Smooth muscle cell of the brain vasculature (primary cell): ENCODE data around the gene MYOCOS.
"Not testable (repeated sequence)": the region's sequence is repeated elsewhere in the genome, so short reads cannot be mapped to it uniquely, and the experiment has no call there.

Source experiments
- DNase-seq: peaks from one replicate; pipeline ENCODE4 v3.0.0-alpha.2; 2012; ENCODE audit warnings: low read depth, low spot score

MYOCOS gene

DNA sequence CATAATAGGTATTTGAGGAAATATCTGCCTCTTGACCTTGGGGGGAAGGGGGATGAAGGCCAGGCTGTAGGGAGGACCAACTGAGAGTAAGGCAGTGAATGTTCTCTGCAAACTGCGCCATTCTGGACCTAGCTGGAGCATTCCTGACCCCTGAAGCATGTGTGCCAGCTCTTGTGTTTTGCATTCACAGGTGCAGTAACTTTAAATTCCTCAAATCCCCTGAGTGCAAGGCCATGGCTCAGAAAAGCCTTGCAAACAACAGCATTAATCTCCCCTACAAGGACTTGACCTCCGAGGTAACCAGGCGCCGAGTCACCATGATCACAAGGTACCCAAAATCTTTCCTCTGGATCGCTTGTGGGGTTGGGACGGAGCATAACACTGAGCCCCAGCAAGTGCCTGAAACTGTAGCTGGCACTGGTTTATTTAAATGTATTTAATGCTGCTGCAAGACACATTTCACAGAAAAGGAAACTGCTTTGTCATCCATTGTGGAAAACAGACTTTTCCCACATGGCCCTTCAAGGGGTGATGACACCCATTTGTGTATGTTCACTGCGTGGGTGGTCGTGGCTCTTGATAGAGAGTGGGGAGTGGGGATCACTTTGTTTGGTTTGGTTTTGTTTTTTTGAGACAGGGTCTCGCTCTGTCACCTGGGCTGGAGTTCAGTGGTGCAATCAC lies 1.7 kb downstream of the MYOCOS start:
- no peak for DNase-seq

- no peak for DNase-seq
Measured at GRCh38 chr1:171625225-171625624, 3.2 kb downstream of the MYOCOS start.

GRCh38 chr1:171627020-171627419 lies 5.0 kb downstream of the MYOCOS start:
- DNase-seq, result no peak

- DNase-seq, result no peak
Measured at GRCh38 chr1:171628225-171628624, 6.2 kb downstream of the MYOCOS start.

GRCh38 chr1:171635661-171636060 lies 13.6 kb downstream of the MYOCOS start:
- DNase-seq, result no peak

- no peak for DNase-seq
Measured at GRCh38 chr1:171636141-171636540, 14.1 kb downstream of the MYOCOS start.

- DNase-seq, result no peak
Measured at GRCh38 chr1:171637928-171638576, 16.0 kb downstream of the MYOCOS start.

DNA sequence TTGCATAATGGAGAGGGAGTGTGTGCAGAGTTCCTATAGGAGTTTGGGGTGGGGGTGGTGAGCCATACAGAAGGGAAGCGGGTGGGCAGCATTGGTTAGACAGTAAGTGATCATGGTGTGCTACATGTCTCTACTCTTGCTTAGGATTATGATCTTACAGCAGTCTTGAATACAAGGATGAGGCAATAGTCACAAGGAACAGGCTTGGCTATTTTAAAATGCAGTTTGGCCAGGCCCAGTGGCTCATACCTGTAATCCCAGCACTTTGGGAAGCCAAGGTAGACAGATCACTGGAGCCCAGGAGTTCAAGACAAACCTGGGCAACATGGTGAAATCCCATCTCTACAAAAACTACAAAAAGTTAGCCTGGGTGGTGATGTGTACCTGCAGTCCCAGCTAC lies 18.2 kb downstream of the MYOCOS start:
- no peak for DNase-seq

GRCh38 chr1:171641076-171641864 lies 19.2 kb downstream of the MYOCOS start:
- DNase-seq, result no peak

GRCh38 chr1:171642197-171642596 lies 20.2 kb downstream of the MYOCOS start:
- DNase-seq, result no peak

GRCh38 chr1:171643156-171643555 lies 21.1 kb downstream of the MYOCOS start:
- DNase-seq, result no peak

- peak; percentile 46 for DNase-seq
Measured at GRCh38 chr1:171644805-171645483, 22.9 kb downstream of the MYOCOS start.

DNA sequence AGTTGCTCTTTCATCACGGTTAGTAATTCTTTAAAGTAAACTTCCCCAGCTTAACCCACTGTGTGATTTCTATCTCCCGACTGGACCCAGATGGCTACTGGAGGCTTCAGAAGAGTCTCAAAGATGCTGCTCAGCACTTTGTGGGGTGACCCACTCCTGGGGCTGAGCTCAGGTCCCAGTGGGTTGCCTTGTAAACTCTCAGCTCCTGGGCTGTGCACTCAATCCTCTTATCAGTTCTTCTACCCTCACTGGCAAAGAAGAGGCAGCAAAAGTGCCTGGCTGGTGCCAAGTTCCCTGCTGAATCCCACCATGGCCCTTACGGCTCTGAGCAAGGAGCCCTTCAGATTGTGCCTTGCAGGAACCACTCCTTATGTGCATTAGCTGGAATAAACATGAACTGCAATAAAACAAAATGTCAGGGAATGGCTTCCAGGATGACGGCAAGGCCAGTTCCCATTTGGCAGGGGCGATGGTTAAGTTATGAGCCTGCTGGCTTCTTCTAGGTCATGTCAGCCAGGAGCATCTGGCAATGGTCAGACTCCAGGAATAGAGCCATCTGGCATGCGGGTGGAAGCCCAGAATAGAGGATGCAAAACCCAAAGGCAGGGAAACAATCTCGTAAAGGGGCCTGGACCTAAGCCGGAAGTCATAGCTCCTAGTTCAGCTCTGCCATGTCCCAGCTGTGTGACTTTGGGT lies 23.7 kb downstream of the MYOCOS start:
- no peak for DNase-seq

DNA sequence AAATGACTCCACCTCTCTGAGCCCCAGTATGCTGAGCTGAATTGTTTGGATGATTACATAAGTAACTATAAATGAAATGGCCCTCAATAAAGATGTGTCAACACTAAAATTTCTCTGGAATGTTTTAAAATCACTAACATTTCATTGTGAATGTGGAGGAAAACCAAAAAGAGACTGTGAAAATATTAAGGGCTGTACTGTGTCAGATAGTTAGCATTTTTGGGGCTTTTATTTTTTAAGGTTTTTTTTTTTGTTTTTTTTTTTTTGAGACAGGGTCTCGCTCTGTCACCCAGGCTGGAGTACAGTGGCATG lies 24.2 kb downstream of the MYOCOS start:
- no peak for DNase-seq

DNA sequence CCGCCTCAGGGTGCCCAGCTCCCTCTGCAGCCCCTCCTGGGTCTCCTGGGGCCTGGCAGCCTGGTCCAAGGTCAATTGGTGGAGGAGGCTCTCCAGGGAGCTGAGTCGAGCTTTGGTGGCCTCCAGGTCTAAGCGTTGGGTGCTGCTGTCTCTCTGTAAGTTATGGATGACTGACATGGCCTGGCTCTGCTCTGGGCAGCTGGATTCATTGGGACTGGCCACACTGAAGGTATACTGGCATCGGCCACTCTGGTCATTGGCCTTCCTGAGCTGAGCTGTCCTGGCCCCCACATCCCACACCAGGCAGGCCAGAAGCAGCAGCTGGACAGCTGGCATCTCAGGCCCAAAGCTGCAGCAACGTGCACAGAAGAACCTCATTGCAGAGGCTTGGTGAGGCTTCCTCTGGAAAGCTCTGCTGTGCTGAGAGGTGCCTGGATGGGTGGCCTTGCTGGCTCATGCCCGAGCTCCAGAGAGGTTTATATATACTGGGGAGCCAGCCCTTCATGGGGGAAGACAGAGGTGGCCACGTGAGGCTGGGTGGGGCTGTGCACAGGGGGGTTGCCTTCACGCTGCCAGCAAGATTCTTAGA lies 30.3 kb downstream of the MYOCOS start, which contains the start of gene MYOC:
Gene MYOC, minus strand, starts transcription at position 455 of the 589 bp plus-strand sequence. Its CDS starts 77 bp downstream, at position 378.
- no peak for DNase-seq

DNA sequence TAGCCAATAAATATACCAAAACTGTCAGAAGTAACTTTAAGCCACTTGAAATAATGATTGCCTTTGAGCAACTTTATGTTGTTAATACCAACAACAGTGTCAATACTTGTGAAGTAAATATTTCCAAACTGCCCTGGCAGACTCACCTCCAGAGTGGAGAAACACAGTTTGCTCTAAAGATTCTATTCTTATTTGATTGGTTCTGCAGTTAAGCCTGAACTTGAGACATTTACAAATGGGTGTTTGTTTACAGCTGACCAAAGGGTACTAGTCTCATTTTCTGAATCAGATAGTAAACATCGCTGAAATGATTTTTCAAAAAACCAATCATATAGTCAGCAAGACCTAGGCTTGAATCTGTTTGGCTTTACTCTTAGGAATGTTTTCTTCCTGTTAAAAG lies 31.8 kb downstream of the MYOCOS start:
- no peak for DNase-seq

GRCh38 chr1:171654201-171654941 lies 32.3 kb downstream of the MYOCOS start:
- no peak for DNase-seq

GRCh38 chr1:171654942-171655745 lies 33.1 kb downstream of the MYOCOS start:
- DNase-seq, result peak; percentile 23

DNA sequence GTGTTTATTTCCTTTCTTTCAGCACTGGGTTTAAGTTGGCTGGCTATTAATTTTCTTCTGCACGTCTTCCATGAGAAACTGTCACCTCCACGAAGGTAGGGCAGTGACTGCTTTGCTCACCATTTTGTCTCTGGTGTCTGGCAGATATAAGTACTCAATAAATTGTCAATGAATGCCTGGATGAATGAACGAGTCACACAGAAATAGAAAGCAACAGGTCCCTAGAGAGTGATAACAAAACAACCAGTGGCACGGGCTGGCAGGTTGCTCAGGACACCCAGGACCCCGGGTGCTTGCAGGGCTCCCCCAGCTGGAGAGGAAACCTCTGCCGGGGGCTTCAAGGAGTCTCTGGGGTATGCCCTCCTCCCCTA lies 33.7 kb downstream of the MYOCOS start:
- no peak for DNase-seq

- DNase-seq, result not testable (repeated sequence)
Measured at GRCh38 chr1:171656206-171656605, 34.2 kb downstream of the MYOCOS start.
